Measurements from ENCODE around the gene SPTSSB.

Gene SPTSSB

GRCh38 chr3:161349529-161350312 lies 21.6 kb downstream of the SPTSSB start:
- TF ChIP-seq ARNT (IDR thresholded peaks at IDR 0.05) (no peak), LEF1 (IDR thresholded peaks at IDR 0.05; ENCODE audit: borderline replicate concordance) (no peak), L3MBTL2 (conservative IDR thresholded peaks at IDR 0.05) (no peak)
- POLR2A ChIA-PET: no interaction called here
- DNase-seq (ENCODE audit: extremely low spot score): no peak
- CTCF ChIA-PET: no interaction called here

- ChIA-PET POLR2A (no interaction called here), CTCF (no interaction called here)
- no peak for DNase-seq (ENCODE audit: extremely low spot score)
- no peak for TF ChIP-seq SP1 (IDR thresholded peaks at IDR 0.05)
- no peak for TF ChIP-seq NFRKB (IDR thresholded peaks at IDR 0.05)
- TF ChIP-seq PKNOX1 (IDR thresholded peaks at IDR 0.05): no peak
- no peak for TF ChIP-seq L3MBTL2 (conservative IDR thresholded peaks at IDR 0.05)
- TF ChIP-seq ARNT (IDR thresholded peaks at IDR 0.05): no peak
- TF ChIP-seq LEF1 (IDR thresholded peaks at IDR 0.05; ENCODE audit: borderline replicate concordance): no peak
- TF ChIP-seq FOXM1 (IDR thresholded peaks at IDR 0.05; ENCODE audit: borderline replicate concordance): no peak
- no peak for TF ChIP-seq ZNF384 (IDR thresholded peaks at IDR 0.05)
- no peak for TF ChIP-seq ELF4 (IDR thresholded peaks at IDR 0.05)
- TF ChIP-seq SUZ12 (IDR thresholded peaks at IDR 0.05): no peak
- no peak for TF ChIP-seq HDGF (IDR thresholded peaks at IDR 0.05; ENCODE audit: borderline replicate concordance)
- TF ChIP-seq CTBP1 (IDR thresholded peaks at IDR 0.05; ENCODE audit: borderline replicate concordance): no peak
- no peak for TF ChIP-seq BHLHE40 (IDR thresholded peaks at IDR 0.05; ENCODE audit: borderline replicate concordance)
- no peak for TF ChIP-seq FOXA1 (IDR thresholded peaks at IDR 0.05)
These were observed 22.4 kb downstream of the SPTSSB start for GRCh38 chr3:161348796-161349400.

- CTCF ChIA-PET: no interaction called here
These were observed 23.6 kb downstream of the SPTSSB start for GRCh38 chr3:161347726-161348125.

GRCh38 chr3:161345023-161345422 lies 26.3 kb downstream of the SPTSSB start:
- CTCF ChIA-PET: no interaction called here
- no peak for DNase-seq (ENCODE audit: extremely low spot score)

More at GRCh38 chr3:161347726-161348125, 23.6 kb downstream of the SPTSSB start:
- TF ChIP-seq SUZ12 (IDR thresholded peaks at IDR 0.05) (no peak), L3MBTL2 (conservative IDR thresholded peaks at IDR 0.05) (no peak), FOXM1 (IDR thresholded peaks at IDR 0.05; ENCODE audit: borderline replicate concordance) (no peak), ARNT (IDR thresholded peaks at IDR 0.05) (no peak), FOXK2 (IDR thresholded peaks at IDR 0.05) (no peak), TARDBP (IDR thresholded peaks at IDR 0.05) (no peak), HDGF (IDR thresholded peaks at IDR 0.05; ENCODE audit: borderline replicate concordance) (no peak), PKNOX1 (IDR thresholded peaks at IDR 0.05) (no peak), BHLHE40 (IDR thresholded peaks at IDR 0.05; ENCODE audit: borderline replicate concordance) (no peak)
- no peak for DNase-seq (ENCODE audit: extremely low spot score)
- POLR2A ChIA-PET: no interaction called here

GRCh38 chr3:161343986-161344385 lies 27.3 kb downstream of the SPTSSB start:
- ChIA-PET CTCF (no interaction called here), POLR2A (no interaction called here)
- TF ChIP-seq ELF4 (IDR thresholded peaks at IDR 0.05): no peak
- TF ChIP-seq SP1 (IDR thresholded peaks at IDR 0.05): no peak
- TF ChIP-seq ZNF384 (IDR thresholded peaks at IDR 0.05): no peak
- no peak for TF ChIP-seq SUZ12 (IDR thresholded peaks at IDR 0.05)
- TF ChIP-seq FOXK2 (IDR thresholded peaks at IDR 0.05): no peak
- TF ChIP-seq ARNT (IDR thresholded peaks at IDR 0.05): no peak
- no peak for TF ChIP-seq FOXM1 (IDR thresholded peaks at IDR 0.05; ENCODE audit: borderline replicate concordance)
- TF ChIP-seq TARDBP (IDR thresholded peaks at IDR 0.05): no peak
- TF ChIP-seq HDGF (IDR thresholded peaks at IDR 0.05; ENCODE audit: borderline replicate concordance): no peak
- no peak for TF ChIP-seq BHLHE40 (IDR thresholded peaks at IDR 0.05; ENCODE audit: borderline replicate concordance)
- DNase-seq (ENCODE audit: extremely low spot score): no peak

More at GRCh38 chr3:161345023-161345422, 26.3 kb downstream of the SPTSSB start:
- POLR2A ChIA-PET: no interaction called here
- TF ChIP-seq SUZ12 (IDR thresholded peaks at IDR 0.05) (no peak), CTBP1 (IDR thresholded peaks at IDR 0.05; ENCODE audit: borderline replicate concordance) (no peak), ARNT (IDR thresholded peaks at IDR 0.05) (no peak), BHLHE40 (IDR thresholded peaks at IDR 0.05; ENCODE audit: borderline replicate concordance) (no peak), HDGF (IDR thresholded peaks at IDR 0.05; ENCODE audit: borderline replicate concordance) (no peak), NFRKB (IDR thresholded peaks at IDR 0.05) (no peak), ELF4 (IDR thresholded peaks at IDR 0.05) (no peak), SP1 (IDR thresholded peaks at IDR 0.05) (no peak), FOXK2 (IDR thresholded peaks at IDR 0.05) (no peak), PKNOX1 (IDR thresholded peaks at IDR 0.05) (no peak), FOXA1 (IDR thresholded peaks at IDR 0.05) (no peak), TARDBP (IDR thresholded peaks at IDR 0.05) (no peak), ZNF384 (IDR thresholded peaks at IDR 0.05) (no peak), L3MBTL2 (conservative IDR thresholded peaks at IDR 0.05) (no peak), FOXM1 (IDR thresholded peaks at IDR 0.05; ENCODE audit: borderline replicate concordance) (no peak), LEF1 (IDR thresholded peaks at IDR 0.05; ENCODE audit: borderline replicate concordance) (no peak)

- TF ChIP-seq ARNT (IDR thresholded peaks at IDR 0.05): no peak
- DNase-seq (ENCODE audit: extremely low spot score): no peak
- CTCF ChIA-PET: no interaction called here
- POLR2A ChIA-PET: no interaction called here
These were observed 27.8 kb downstream of the SPTSSB start for GRCh38 chr3:161343540-161343939.
